C1 segment of cervical spinal cord (tissue), 14 donors: ENCODE measurements around the gene CCDC73.
A peak's percentile ranks its signal among the peaks of the same experiment; 100 is the strongest.
"Not testable (repeated sequence)": the region's sequence is repeated elsewhere in the genome, so short reads cannot be mapped to it uniquely, and the experiment has no call there.

Experiments used
- DNase-seq, 14 donors: peaks; one replicate each; lab custom pipeline; 2025; lab: John Stamatoyannopoulos, UW

Gene CCDC73

GRCh38 chr11:32794439-32794838 lies at the start of gene CCDC73:
Gene CCDC73 (minus strand): TSS chr11:32794662. CDS start chr11:32760243, 34,419 bp downstream.
- DNase-seq, result no peak

- no peak for DNase-seq
Measured at GRCh38 chr11:32843544-32843943, 49.1 kb upstream of the CCDC73 start.

- no peak for DNase-seq
Measured at GRCh38 chr11:32840587-32840986, 46.1 kb upstream of the CCDC73 start.

- DNase-seq, result no peak
Measured at GRCh38 chr11:32839308-32839707, 44.8 kb upstream of the CCDC73 start.

- DNase-seq, result no peak
Measured at GRCh38 chr11:32838505-32839274, 44.2 kb upstream of the CCDC73 start.

GRCh38 chr11:32836946-32837345 lies 42.5 kb upstream of the CCDC73 start:
- DNase-seq, result no peak

GRCh38 chr11:32833921-32834320 lies 39.5 kb upstream of the CCDC73 start:
- DNase-seq, result no peak

- DNase-seq, result no peak
Measured at GRCh38 chr11:32831221-32831620, 36.8 kb upstream of the CCDC73 start.

GRCh38 chr11:32830796-32831195 lies 36.3 kb upstream of the CCDC73 start:
- no peak for DNase-seq

- DNase-seq, result no peak
Measured at GRCh38 chr11:32830413-32830738, 35.9 kb upstream of the CCDC73 start.

GRCh38 chr11:32829680-32830412 lies 35.4 kb upstream of the CCDC73 start, which contains the start of gene PRRG4:
Gene PRRG4 (plus strand): TSS chr11:32829927. CDS start chr11:32830530, 603 bp downstream.
- peak in 7 of 14 donors; percentile 3 to 51 (median 26) for DNase-seq

GRCh38 chr11:32829157-32829679 lies 34.8 kb upstream of the CCDC73 start:
- no peak for DNase-seq

GRCh38 chr11:32827276-32827675 lies 32.8 kb upstream of the CCDC73 start:
- no peak for DNase-seq

- no peak for DNase-seq
Measured at GRCh38 chr11:32826113-32826512, 31.7 kb upstream of the CCDC73 start.

- DNase-seq, result not testable (repeated sequence)
Measured at GRCh38 chr11:32823617-32824016, 29.2 kb upstream of the CCDC73 start.

GRCh38 chr11:32821917-32822560 lies 27.6 kb upstream of the CCDC73 start:
- DNase-seq, result no peak

- DNase-seq, result no peak
Measured at GRCh38 chr11:32821517-32821916, 27.1 kb upstream of the CCDC73 start.

GRCh38 chr11:32820497-32820896 lies 26.0 kb upstream of the CCDC73 start:
- no peak for DNase-seq

GRCh38 chr11:32819187-32819586 lies 24.7 kb upstream of the CCDC73 start:
- DNase-seq, result no peak

- no peak for DNase-seq
Measured at GRCh38 chr11:32817852-32818183, 23.4 kb upstream of the CCDC73 start.

- DNase-seq, result no peak
Measured at GRCh38 chr11:32817181-32817851, 22.9 kb upstream of the CCDC73 start.

GRCh38 chr11:32809313-32809712 lies 14.9 kb upstream of the CCDC73 start:
- DNase-seq, result peak in 11 of 14 donors; percentile 0 to 51 (median 21)
